GM18517 (cell line): ENCODE measurements around the gene RIPOR3.
"Not testable (repeated sequence)": the region's sequence is repeated elsewhere in the genome, so short reads cannot be mapped to it uniquely, and the experiment has no call there.

Experiments
- ATAC-seq: cut with Tn5 transposase; IDR thresholded peaks from one replicate; pipeline ENCODE4 v1.9.1; 2021; ENCODE audit warnings: mild to moderate bottlenecking, moderate library complexity; ENCODE audit not compliant: unreplicated experiment

Gene RIPOR3

DNA sequence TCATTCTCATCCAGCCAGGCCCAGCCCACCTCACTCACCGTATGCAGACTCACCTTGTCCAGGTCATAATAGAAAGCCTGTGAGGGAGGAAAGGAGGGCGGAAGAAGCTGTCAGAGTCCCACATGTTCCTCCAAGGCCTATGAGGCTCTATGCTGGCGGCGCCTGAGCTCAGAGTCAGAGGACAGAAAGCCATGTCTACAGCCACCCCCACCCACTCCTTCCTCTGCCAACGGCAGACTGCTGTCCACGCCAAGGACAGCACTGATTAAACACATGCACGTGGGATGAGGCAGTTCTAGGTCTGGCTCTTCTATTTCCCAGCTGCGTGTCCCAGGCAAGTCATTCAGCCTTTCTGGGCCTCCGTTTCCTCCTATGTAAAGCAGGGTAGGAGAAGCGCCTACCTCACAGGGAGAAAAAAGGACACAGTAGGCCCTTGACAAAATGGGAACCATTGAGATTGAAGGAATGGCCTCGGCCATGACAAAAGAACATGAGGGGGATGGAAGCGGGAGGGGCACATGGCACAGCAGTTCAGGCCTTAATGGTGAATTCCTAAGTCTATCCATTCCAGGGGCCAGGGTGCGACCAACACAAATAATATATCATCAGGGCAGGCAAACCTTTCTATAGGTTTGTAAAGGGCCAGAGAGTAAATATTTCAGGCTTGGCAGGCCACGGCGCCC is 80.1 kb downstream of the RIPOR3 start:
- no peak for ATAC-seq

DNA sequence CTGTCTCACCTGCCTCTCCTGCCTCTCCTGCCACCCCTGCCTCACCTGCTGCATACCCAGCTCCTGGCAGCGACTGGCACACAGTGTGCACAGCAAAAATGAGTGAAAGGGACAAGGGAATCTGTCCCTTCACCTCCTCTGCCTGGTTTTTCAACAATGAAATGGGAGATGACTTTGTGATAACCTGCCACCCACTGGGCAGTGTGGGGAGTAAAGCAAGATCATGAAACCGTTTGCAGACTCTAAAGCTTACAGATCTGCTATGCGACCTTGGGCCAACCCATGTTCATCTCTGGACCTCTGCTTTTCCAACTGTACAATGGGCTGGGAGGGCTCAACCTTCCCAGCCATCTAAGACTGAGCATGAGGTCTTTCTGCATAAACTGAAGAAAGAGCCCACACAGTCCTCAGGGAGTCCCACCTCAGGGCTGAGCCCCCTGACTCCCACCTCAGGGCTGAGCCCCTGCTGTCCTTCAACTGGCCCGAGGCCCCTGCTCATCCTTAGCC is 81.1 kb downstream of the RIPOR3 start:
- no peak for ATAC-seq

DNA sequence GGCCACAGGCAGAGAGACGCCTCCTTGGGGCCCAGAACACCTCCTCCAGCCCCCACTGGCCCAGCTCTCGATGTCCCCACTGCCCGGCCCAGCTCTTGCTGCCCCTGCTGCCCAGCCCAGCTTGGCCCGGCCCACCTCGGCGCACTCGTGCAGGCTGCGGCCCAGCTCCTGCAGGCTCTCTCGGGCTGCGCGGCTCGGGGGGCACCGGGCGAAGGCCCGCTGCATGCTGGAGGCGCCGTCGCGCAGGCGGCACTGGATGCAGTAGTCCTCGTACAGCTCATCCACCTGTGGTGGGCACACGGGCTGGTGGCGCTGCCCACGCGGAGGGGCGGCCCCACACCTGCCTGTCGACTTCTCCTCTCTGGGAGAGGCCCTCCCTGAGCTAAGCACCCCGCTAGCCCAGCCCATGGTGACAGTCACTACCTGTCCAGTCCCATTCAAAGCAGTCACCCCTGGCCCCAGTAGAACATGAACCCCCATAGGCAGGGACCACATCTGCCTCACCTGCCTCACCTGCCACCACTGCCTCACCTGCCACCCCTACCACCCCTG is 81.8 kb downstream of the RIPOR3 start:
- no peak for ATAC-seq

DNA sequence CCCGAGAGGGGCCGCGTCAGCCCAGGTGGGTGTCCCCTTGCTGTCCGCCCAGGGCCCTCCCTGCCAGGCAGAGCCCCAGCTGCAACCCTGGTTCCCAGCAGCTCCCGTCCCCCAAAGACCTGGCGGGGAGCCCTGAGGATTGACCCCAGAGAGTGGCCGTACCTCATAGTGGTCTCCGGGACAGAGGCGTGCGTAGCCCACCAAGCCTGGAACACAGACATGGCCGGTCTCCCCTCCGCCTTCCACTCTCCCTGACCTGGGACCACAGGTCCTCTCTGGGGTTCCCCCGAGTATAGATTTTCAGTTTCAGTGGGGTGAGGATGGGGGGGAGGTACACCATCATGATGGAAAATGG is 82.6 kb downstream of the RIPOR3 start:
- no peak for ATAC-seq

DNA sequence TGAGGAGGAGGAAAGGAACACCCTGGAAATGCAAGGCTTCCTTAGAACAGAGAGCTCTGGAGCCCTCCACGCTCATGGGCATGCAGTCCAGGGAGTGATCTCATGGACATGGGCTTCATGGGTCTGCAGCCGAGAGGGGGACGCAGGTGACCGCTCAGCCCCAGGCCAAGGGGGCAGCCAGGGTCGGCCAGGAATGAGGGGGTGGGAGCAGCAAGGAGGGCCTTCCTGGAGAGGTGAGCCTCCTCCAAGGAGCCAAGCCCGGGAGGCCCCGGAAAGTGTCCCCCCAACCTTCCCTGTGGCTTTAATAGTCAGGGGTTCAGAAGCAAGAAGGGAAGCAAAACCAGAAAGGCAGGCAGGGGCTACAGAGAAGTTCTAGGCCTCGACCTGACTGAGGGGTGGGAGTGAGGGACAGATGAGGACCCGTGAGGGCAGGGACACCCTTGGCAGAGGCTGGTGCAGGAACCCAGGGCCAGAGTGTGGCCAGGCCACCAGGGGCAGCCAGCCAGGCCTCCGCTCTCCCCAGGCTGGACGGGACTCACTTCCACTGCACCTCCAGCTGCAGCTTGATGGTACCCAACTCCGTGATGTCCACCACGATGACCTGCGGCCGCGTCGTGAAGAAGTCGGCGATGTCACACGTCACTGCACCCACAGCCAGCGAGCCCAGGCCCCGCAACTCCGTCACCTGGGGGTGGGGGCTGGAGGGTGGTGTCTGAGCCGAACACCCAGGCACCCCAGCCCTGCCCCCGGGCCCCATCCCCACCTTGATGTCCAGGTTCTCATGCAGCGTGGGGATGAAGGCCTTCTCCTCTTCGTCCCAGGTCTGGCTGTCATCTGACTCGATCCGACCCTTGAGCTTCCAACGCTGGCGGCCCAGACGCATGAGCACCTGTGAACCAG is 83.2 kb downstream of the RIPOR3 start:
- ATAC-seq: no peak

DNA sequence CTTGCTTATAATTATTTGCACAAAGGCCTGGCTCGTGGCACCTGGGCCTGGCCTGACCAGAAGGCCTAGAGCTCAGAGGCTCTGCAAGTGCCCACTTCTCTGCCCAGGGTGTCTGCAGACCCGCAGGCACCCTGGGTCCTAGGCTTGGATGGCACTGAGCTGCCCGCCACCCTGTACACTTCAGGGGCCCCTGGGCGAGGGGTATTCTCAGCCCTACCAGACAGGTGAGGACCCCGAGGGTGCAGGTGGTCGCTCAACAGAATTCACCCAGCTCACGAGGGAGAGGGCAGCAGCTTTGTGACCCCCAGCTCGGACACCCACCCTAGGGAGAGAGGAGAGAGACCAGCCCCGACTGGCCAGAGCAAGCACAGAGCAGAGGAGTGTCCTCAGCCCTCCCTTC is 83.9 kb downstream of the RIPOR3 start:
- no peak for ATAC-seq

DNA sequence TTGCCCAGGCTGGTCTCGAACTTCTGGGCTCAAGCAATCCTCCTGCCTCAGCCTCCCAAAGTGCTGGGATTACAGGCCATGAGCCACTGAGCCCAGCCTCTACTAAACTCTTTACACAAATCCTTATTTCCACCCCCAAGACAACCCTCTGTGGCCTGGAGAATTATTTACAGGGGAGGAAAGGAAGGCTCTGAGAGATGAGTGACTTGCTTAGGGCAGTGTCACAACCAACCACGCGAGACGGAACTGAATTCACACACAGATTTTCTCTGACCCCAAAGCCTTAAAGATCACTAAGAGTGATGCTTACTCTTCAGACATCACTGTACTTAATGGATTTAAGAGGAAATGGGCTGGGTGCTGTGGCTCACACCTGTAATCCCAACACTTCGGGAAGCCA is 86.2 kb downstream of the RIPOR3 start:
- ATAC-seq: no peak

DNA sequence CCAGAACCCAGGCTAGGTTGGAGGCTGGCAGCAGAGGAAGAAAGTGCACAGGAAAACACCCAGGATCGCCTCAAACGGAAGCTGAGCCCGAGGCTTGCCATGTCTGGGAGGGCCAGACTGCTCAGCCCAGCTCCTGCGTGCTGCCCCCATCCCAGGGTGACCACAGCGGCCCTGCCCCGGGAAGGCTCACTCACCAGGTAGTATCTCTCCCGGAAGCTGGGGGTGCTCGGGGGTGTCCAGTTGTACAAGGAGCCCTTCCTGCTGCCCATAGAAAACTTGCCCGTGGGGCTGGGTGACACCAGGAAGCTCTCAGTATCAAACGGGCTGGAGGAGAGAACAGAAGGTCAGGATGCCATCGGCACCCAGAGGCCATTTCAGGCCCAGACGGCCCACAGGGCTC is 86.9 kb downstream of the RIPOR3 start:
- ATAC-seq: no peak

DNA sequence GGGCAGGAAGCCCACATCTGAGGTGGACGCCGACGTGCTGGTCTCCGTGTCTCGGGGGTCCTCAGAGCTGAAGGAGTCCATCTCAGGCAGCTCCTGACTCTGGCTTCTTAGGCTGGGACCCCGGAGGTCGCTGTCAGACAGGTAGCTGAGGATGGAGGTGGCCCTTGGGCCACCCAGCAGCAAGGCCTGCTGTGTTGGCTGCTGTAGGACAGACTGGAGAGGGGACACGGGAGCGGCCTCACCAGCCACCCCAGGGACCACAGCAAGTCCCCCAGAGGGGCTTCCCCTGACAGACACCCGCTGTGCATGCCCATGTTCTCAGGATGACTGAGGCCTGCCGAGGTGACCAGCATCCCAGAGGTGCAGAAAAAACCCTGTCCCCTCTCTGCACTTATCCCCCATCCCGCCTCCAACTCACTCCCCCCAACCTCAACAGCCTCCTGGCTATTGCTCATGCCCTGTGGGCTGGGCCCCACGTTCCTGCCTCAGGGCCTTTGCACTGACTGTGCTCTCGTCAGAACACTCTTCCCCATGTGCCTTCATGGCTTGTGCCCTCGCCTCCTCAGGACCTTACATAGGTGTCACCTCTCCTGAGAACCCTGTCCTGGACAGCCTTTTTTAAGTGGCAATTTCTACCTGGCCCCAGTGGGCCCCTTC is 88.8 kb downstream of the RIPOR3 start:
- no peak for ATAC-seq

DNA sequence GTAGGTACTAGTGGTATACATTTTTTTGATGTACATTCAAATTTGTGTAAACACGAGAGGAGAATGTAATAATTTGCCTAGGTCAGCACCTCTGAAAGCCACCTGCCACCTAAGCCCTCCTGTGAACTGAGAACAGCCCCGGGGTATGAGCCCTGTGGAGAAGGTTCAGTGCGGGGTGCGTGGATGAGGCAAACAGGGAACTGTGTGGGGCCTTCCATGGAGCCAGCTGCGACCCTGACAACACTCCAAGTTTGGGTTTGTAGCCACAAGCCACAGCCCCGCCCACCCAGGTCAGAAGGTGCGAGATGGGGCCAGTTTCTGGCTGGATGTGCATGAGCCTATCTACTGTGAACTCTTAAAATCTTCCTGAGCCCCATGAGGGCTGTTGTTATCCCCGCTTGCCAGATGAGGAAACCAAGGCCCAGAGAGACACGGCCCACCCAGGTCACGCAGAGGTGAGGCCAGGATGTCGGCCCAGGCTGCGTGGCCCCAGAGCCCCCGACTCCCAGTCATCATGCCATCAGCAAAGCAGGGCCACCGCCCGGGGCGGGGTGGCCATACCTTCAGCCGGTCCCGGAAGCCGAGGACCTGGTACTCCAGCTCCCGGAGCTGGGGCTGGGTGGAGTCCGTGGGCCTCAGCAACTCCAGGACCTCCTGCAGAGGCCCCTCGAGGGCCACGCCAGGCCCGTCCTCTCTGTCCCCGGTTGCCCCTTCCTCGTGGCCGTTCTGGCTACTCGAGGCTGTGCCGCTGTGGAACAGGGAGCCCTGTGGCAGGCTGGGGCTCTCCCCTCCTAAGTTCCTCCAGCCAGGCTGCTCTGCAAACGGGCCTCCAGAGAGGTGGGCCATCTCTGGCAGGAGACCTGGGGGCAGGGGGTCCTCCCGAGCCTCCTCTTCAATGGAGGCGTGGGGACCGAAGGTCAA is 89.6 kb downstream of the RIPOR3 start:
- ATAC-seq: no peak

DNA sequence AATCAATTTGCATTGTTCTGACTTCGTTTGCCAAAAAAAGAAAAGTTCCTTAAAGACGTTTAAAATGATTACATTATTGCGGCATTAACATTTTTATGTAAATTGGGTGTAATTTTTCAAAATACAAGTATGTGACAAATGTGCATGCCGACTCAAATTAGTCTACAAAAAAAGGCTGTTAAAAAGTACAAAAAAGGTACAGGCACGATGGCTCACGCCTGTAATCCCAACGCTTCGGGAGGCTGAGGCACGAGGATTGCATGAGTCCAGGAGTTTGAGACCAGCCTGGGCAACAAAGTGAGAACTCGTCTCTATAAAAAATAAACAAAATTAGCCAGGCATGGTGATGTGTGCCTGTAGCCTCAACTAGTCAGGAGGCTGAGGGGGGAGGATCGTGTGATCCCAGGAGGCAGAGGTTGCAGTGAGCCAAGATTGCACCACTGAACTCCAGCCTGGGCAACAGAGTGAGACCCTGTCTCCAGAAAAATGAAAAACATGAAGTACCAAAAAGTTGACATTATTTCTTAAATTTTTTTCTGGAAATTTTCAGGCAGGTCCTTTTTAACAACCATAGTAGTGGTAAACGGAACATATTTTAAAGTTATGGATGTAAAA is 91.0 kb downstream of the RIPOR3 start:
- no peak for ATAC-seq

DNA sequence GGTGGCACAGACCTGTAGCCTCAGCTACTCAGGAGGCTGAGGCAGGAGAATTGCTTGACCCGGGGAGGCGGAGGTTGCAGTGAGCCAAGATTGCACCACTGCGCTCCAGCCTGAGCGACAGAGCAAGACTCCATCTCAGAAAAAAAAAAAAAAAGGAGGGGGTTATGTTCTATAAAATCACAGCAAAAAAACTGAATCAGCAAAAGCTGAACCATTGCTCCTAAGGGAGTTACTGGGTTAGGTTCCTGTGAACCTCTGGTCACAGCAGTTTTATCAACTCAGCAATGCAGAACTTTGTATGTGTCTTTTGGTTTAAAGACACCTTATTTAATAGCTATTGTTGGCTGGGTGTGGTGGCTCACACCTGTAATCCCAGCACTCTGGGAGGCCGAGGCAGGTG is 92.6 kb downstream of the RIPOR3 start:
- ATAC-seq: not testable (repeated sequence)

DNA sequence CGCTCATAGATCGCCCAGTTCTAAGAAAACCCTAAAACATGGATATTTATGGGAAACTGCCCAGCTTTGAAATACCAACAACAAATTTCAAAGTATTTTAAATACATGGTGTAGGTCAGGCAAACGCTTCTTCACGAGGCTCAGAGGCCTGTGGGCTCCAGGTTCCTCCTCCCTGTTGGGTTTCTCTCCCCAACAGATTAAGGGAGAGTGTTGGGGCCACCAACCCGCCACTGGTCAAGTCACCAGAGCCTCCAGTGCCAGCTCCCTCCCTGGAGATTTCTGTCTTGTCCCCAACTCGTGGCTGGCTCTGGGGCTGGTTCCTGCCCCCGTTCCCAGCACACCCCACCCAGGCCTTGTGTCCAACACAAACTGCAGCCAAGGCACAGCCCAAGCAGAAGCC is 93.3 kb downstream of the RIPOR3 start:
- ATAC-seq: no peak

DNA sequence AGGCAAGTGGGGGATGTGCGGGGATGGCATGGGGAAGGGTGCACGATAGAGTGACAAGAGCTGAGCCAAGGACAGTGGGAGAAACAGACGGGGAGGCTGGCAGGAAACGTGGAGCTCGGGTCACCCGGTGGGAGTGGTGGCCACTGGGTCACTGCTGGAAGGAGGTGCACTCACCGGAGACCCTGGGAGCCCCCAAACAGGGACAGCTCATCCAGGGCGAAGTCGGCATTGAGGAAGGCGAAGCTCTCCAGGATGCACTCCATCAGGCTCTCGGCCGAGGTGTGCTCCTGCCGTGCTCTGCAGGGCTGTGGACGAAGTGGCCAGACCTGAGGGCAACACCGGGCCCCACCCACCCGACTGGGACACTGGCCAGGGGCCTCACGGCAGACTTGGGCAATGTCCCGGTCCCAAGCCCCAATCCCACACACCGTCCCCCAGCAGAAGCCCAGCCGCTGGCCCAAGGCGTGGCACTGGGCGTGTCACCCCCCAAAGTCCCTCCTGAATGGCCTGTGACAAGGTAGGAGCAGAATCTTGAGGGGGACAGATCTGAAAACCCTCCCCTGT is 93.9 kb downstream of the RIPOR3 start:
- no peak for ATAC-seq

DNA sequence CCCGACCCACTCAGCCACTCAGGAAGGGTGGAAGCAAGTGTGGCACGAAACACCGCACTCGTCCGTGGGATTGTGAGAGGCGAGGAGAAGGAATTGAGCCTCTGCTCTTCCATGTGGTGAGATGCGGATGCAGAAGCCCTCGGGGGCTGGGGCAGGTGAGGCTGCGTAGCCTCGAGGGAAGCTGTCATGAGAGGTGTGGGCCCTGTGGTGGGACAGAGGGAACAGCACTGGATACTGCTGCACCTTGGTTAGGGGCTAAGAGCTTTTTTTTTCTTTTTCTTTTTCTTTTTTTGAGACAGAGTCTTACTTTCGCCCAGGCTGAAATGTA is 94.7 kb downstream of the RIPOR3 start:
- ATAC-seq: no peak

DNA sequence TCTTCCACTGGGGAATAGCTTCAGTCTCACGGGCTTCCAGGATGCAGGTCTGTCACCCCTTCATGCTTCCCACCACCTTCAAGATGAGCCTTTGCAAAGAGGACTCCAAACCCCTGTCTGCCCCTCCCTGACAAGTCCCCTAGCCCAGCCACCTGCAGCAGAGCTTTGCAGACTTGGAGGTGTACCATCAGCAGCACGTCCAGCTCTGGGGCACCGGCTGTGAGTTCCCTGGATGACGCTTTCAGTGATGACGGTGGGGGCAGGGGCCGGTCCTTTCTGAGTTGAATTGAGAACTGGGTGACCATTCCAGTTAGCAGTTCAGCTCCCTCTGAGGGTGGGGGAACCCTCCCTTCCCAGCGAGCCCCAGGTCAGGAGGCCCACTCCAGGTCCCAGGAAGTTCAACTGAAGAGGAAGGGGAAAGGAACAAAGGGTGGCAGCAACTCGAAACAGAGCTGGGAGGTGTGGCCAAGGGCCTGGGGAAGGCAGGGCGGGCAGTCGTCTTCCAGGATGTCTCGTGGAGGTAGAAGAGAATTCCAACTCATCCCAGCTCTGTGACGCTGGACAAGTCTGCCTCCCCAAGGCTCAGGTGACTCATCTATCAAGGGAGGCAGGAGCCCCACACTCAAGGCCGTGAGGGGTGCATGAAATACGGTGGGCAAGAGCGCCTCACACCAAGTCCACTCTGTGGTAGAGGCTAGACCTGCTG is 95.2 kb downstream of the RIPOR3 start:
- no peak for ATAC-seq

DNA sequence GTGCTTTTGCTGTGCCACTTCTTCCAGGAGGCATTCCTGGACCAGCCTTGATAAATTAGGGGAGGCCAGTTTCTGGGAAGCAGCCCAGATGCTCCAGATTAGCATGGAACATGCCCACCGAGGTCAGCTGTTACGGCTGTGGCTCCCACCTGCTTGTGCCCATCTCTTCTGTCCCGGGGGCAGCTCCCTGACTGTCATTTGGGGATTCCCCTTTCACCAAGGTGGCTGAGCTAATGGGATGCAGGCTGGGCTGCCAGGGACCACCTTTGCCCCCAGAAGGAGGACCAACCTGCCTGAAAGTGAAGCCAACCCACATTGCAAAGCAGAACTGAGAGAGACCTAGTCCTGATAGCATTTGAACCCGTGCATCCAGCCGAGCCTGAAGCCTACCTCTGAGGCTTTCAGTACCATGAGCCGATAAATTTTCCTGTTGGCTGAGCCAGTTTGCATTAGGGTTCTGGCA is 95.9 kb downstream of the RIPOR3 start:
- ATAC-seq: no peak

DNA sequence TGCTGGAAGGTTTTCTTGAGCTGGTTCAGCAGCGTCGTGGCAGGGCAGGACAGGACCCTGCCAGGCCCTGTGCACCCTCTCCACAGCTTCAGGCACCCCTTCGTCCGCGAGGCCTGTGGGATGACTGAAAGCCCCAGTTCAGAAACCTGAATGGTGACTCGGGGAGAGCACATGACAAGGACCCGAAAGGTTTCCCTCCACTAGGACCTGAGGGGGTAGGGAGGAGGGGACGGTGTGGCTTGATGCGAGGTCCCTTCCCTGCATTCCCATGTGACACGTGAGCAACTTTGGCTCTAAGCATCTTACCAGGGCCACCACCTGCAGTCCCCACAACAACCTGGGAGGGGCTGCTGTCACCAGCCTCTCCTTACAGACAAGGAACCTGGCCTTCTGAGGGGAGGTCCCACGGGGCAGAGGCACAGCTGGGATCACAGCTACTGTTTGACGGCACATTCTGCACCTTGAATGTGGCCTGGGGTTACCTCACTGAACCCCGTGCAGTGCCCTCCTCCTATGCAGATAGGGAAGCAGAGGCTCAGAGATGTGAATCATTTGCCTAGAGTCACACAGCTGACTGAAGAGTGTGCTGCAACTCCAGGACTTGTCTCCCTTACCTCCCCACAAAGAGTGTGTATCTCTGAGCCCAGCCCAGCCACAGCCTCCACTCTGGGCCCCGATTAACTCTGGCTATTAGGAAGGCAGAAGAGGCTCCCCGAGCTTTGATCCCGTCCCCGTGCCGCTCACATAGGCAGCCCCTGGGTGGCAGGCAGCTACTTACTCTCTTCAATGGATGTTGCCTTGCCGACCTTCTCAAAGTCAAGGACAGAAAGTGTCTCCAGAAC is 96.5 kb downstream of the RIPOR3 start:
- no peak for ATAC-seq
